Measurements from ENCODE around the gene CITED4. TPM values are rescaled to one million over a fixed set of nuclear protein-coding genes. Genes with fewer than 3 reads are reported as not detected.
A peak's percentile ranks its signal among the peaks of the same experiment; 100 is the strongest.

Gene CITED4
- total and polyA plus RNA-seq, 10 of the 15 experiments (the other 5 are each of a cell fraction or from before 2014, with no cell fraction given) = 0.13 to 0.64 (median 0.26) TPM; not detected in 6

GRCh38 chr1:40824591-40825434, 37.4 kb downstream of the CITED4 start:
- no TSS peak for BruUV-seq (replicated peaks)
- no peak for TF ChIP-seq SP1 (IDR thresholded peaks at IDR 0.05; ENCODE audit: low read depth, low read length)
- no peak for TF ChIP-seq SPI1 (IDR thresholded peaks at IDR 0.05; ENCODE audit: borderline replicate concordance, insufficient read depth, low read depth, low read length)
- no peak for TF ChIP-seq ZNF622 (IDR thresholded peaks at IDR 0.05)
- no peak for TF ChIP-seq POLR2A (IDR thresholded peaks at IDR 0.05; ENCODE audit: low read depth, low read length)
- TF ChIP-seq ZNF217 (IDR thresholded peaks at IDR 0.05) = no peak
- TF ChIP-seq SREBF1 (IDR thresholded peaks at IDR 0.05; ENCODE audit: low read length) = no peak
- no peak for TF ChIP-seq NFYB (IDR thresholded peaks at IDR 0.05; ENCODE audit: insufficient read depth, low read depth, low read length)
- TF ChIP-seq, protein P1, sequence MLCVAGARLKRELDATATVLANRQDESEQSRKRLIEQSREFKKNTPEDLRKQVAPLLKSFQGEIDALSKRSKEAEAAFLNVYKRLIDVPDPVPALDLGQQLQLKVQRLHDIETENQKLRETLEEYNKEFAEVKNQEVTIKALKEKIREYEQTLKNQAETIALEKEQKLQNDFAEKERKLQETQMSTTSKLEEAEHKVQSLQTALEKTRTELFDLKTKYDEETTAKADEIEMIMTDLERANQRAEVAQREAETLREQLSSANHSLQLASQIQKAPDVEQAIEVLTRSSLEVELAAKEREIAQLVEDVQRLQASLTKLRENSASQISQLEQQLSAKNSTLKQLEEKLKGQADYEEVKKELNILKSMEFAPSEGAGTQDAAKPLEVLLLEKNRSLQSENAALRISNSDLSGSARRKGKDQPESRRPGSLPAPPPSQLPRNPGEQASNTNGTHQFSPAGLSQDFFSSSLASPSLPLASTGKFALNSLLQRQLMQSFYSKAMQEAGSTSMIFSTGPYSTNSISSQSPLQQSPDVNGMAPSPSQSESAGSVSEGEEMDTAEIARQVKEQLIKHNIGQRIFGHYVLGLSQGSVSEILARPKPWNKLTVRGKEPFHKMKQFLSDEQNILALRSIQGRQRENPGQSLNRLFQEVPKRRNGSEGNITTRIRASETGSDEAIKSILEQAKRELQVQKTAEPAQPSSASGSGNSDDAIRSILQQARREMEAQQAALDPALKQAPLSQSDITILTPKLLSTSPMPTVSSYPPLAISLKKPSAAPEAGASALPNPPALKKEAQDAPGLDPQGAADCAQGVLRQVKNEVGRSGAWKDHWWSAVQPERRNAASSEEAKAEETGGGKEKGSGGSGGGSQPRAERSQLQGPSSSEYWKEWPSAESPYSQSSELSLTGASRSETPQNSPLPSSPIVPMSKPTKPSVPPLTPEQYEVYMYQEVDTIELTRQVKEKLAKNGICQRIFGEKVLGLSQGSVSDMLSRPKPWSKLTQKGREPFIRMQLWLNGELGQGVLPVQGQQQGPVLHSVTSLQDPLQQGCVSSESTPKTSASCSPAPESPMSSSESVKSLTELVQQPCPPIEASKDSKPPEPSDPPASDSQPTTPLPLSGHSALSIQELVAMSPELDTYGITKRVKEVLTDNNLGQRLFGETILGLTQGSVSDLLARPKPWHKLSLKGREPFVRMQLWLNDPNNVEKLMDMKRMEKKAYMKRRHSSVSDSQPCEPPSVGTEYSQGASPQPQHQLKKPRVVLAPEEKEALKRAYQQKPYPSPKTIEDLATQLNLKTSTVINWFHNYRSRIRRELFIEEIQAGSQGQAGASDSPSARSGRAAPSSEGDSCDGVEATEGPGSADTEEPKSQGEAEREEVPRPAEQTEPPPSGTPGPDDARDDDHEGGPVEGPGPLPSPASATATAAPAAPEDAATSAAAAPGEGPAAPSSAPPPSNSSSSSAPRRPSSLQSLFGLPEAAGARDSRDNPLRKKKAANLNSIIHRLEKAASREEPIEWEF (IDR thresholded peaks at IDR 0.05; ENCODE audit: insufficient replicate concordance, low read depth, low read length) = no peak
- no peak for TF ChIP-seq RUNX3 (IDR thresholded peaks at IDR 0.05; ENCODE audit: low read length)
- TF ChIP-seq HDGF (IDR thresholded peaks at IDR 0.05) = no peak
- no peak for TF ChIP-seq ZBTB33 (IDR thresholded peaks at IDR 0.05)
- no peak for TF ChIP-seq POLR2AphosphoS5 (IDR thresholded peaks at IDR 0.05; ENCODE audit: low read length)
- TF ChIP-seq TARDBP (IDR thresholded peaks at IDR 0.05; ENCODE audit: borderline replicate concordance) = no peak
- no peak for TF ChIP-seq ZNF207 (IDR thresholded peaks at IDR 0.05; ENCODE audit: borderline replicate concordance)
- TF ChIP-seq ATF2 (IDR thresholded peaks at IDR 0.05; ENCODE audit: low read length) = no peak
- TF ChIP-seq JUNB (IDR thresholded peaks at IDR 0.05) = no peak
- TF ChIP-seq MYB (IDR thresholded peaks at IDR 0.05; ENCODE audit: borderline replicate concordance, low read depth, low read length) = no peak

More at GRCh38 chr1:40824591-40825434, 37.4 kb downstream of the CITED4 start:
- no peaks in the 10 kb centered on the region for H3K9me3 ChIP-seq (replicated peaks; ENCODE audit: control insufficient read depth, insufficient read depth, low read length)
- SMC1A ChIA-PET (ENCODE audit: uncharacterized antibody, unreplicated experiment) = interaction anchor here (1.0 to 1.1 kb wide), 2 partner anchors 10 to 60 kb away, joined by 3 read pairs; no protein-coding TSS in a partner anchor
- 64% methylated on average over 18 of the region's 18 CpGs for WGBS (ENCODE audit: insufficient coverage, insufficient replicate concordance, low lambda C conversion rate, missing lambda C conversion rate)
- in situ Hi-C loops (cut with MboI) (no loop called here), intact Hi-C loops (cut with micrococcal nuclease; ENCODE audit: unreplicated experiment) (no loop called here)
- H3K79me2 ChIP-seq (ENCODE audit: control insufficient read depth, insufficient read depth, low read length) = no peaks in the 10 kb centered on the region
- POLR2A ChIA-PET = interaction anchor here (0.5 to 1.0 kb wide), 3 partner anchors 8 to 280 kb away, joined by 3 to 5 read pairs (median 3); no protein-coding TSS in a partner anchor
- no peaks in the 10 kb centered on the region for H4K20me1 ChIP-seq (ENCODE audit: control insufficient read depth, insufficient read depth)
- no peaks in the 10 kb centered on the region for H3K27me3 ChIP-seq (replicated peaks in 1 of 2; ENCODE audit: control insufficient read depth in 2 of 2, insufficient read depth in 2 of 2, low read length in 1 of 2)
- no peak overlapping the region for H3K27ac ChIP-seq (ENCODE audit: control insufficient read depth, insufficient read depth)
- H3K9ac ChIP-seq (ENCODE audit: control insufficient read depth, insufficient read depth, low read length) = no peak overlapping the region
- peak overlapping the region; percentile 51 for H2AFZ ChIP-seq (ENCODE audit: control insufficient read depth, low read depth, low read length)
- FAIRE-seq = peak; percentile 62
- DNase-seq (ENCODE audit: low read depth, low spot score) = no peak
- H3K4me3 ChIP-seq = no peak overlapping the region
- H3K36me3 ChIP-seq (ENCODE audit: control insufficient read depth in 2 of 2, insufficient read depth in 2 of 2, low read length in 1 of 2) = no peaks in the 10 kb centered on the region
- CTCF ChIA-PET = interaction anchor here (0.9 to 2.0 kb wide), 4 partner anchors 27 to 124 kb away, joined by 3 to 14 read pairs (median 6); no protein-coding TSS in a partner anchor
- H3K4me1 ChIP-seq (ENCODE audit: control insufficient read depth, insufficient read depth, low read length) = peaks cover 13% of the 10 kb centered on the region
- peak overlapping the region; percentile 64 for H3K4me2 ChIP-seq (ENCODE audit: control insufficient read depth, insufficient read depth)
- RAD21 ChIA-PET (ENCODE audit: unreplicated experiment) = interaction anchor here (0.5 to 1.1 kb wide), 2 partner anchors 20 to 134 kb away, joined by 3 to 4 read pairs; partner anchors contain the start of gene NFYC
- ATAC-seq = no peak

All from GM12878 (cell line).